Bronchial epithelial cell (primary cell): ENCODE data around the gene OXA1L. TPM values are rescaled to one million over a fixed set of nuclear protein-coding genes. Genes with fewer than 3 reads are reported as not detected.
"Not testable (repeated sequence)": the region's sequence is repeated elsewhere in the genome, so short reads cannot be mapped to it uniquely, and the experiment has no call there.

ENCODE experiments used
- DNase-seq: peaks from one replicate; pipeline ENCODE4 v3.0.0-alpha.2; 2010; ENCODE audit warnings: low read depth
- FAIRE-seq: peaks from 2 replicates; lab custom pipeline; 2011; peaks lifted over from hg19 to GRCh38; lab: Jason Lieb, UNC
- H3K27me3 ChIP-seq: 2 replicates; pipeline ENCODE4 v1.5.1; 2011; ENCODE audit warnings: low read length; ENCODE audit not compliant: control insufficient read depth, insufficient read depth
- H3K36me3 ChIP-seq: 2 replicates; pipeline ENCODE4 v1.5.1; 2011; ENCODE audit warnings: low read length; ENCODE audit not compliant: control insufficient read depth, insufficient read depth
- H3K4me3 ChIP-seq: 2 replicates; pipeline ENCODE4 v1.5.1; 2011; ENCODE audit warnings: mild to moderate bottlenecking, low read depth, low read length, control low read depth
- CTCF ChIP-seq: IDR thresholded peaks from 2 replicates; pipeline ENCODE4 v1.5.1; 2011; ENCODE audit warnings: mild to moderate bottlenecking, moderate library complexity, low read length, control low read depth, inconsistent platforms; ENCODE audit not compliant: insufficient read depth, severe bottlenecking
- total RNA-seq: library from RNA; depleted of rRNA; stranded (reverse); fragments of >200 nt; gene quantifications from 2 replicates; pipeline ENCODE4 v1.2.1, GENCODE V29; 2014

OXA1L gene
- total RNA-seq: 25.6 and 29.2 TPM in 2 replicates

- no peaks in the 10 kb centered on the region for H3K27me3 ChIP-seq
- no peak for TF ChIP-seq CTCF
- FAIRE-seq: no peak
- peak within 1 kb of the TSS; percentile 69 for H3K4me3 ChIP-seq
- H3K36me3 ChIP-seq: peaks cover 17% of the 10 kb centered on the region
- peak; percentile 94 for DNase-seq
These were observed at the start of gene OXA1L for GRCh38 chr14:22766457-22767322. TSS of gene OXA1L (plus strand) at chr14:22766688. CDS start at chr14:22766702, 14 bp downstream.

DNA sequence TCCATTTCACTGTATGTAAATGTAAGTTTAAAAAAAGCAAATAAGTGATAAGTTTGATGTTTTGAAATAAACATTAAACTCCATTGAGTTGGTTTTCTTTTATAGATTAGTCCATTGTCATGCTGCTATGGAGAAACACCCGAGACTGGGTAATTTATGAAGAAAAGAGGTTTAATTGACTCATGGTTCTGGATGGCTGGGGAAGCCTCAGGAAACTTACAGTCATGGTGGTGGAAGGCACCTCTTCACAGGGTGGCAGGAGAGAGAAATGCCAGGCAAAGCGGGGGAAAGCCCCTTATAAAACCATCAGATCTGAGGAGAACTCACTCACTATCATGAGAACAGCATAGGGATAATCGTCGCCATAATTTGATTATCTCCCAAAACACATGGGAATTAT lies 48.4 kb upstream of the OXA1L start:
- no peaks in the 10 kb centered on the region for H3K36me3 ChIP-seq
- FAIRE-seq (no peak), DNase-seq (no peak)
- no peak for TF ChIP-seq CTCF
- H3K4me3 ChIP-seq: no peak overlapping the region
- H3K27me3 ChIP-seq: no peaks in the 10 kb centered on the region

DNA sequence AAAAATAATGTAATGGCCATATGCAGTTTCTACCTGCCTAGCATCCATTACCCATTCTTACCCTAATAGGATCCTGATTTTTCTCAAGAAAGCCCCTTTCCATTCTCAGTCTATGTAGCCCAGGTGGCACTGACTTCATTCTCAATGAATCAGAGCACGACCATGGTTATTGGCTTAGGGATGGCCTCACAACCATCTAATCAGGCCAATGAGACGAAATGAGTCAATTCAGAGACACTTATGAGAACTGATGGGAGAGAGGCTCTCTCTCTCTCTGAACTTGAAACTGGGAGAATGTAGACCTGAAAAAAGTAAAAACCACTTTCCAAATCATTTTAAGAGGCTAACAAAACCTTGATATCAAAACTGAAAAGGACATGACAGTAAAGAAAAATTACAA lies 45.3 kb upstream of the OXA1L start:
- Histone ChIP-seq H3K27me3 (no peaks in the 10 kb centered on the region), H3K4me3 (no peak overlapping the region), H3K36me3 (no peaks in the 10 kb centered on the region)
- FAIRE-seq (no peak), DNase-seq (no peak)
- TF ChIP-seq CTCF: no peak

DNA sequence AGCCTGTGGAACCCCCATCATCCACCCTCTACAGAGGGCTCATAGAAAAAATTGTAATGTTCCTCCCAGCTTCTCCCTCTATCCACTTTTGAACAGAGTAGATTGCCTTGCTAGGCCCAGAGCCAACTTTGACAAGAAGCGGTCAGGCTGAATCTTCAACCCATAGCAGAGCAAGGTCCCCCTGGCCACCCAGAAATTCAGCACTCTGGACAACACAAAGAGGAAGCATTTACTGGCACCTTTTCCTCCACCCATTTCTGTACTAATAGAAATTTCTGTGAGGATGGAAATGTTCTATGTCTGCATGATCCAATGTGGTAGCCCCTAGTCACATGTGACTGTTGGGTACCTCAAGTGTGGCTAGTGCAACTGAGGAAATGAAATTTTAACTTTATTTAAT lies 42.7 kb upstream of the OXA1L start:
- no peak for TF ChIP-seq CTCF

DNA sequence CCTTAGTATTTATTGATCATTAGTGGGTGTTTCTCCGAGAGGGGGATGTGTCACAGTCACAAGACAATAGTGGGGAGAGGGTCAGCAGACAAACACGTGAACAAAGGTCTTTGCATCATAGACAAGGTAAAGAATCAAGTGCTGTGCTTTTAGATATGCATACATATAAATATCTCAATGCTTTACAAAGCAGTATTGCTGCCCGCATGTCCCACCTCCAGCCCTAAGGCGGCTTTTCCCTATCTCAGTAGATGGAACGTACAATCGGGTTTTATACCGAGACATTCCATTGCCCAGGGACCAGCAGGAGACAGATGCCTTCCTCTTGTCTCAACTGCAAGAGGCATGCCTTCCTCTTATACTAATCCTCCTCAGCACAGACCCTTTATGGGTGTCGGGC lies 41.6 kb upstream of the OXA1L start:
- FAIRE-seq, DNase-seq, H3K4me3 ChIP-seq, H3K27me3 ChIP-seq, H3K36me3 ChIP-seq: not testable (repeated sequence)

More for the DNA sequence above, 42.7 kb upstream of the OXA1L start:
- no peak overlapping the region for H3K4me3 ChIP-seq
- FAIRE-seq (no peak), DNase-seq (no peak)
- H3K36me3 ChIP-seq: no peaks in the 10 kb centered on the region
- H3K27me3 ChIP-seq: no peaks in the 10 kb centered on the region

GRCh38 chr14:22725374-22725773 lies 41.1 kb upstream of the OXA1L start:
- not testable (repeated sequence) for DNase-seq, FAIRE-seq

More at GRCh38 chr14:22725374-22725773, 41.1 kb upstream of the OXA1L start:
- H3K36me3 ChIP-seq, H3K27me3 ChIP-seq, H3K4me3 ChIP-seq: not testable (repeated sequence)
